Loucy (cell line): ENCODE results near the gene ASB2.

Experiments used
- CTCF ChIP-seq: fragments of 200-600 bp; sonication (generic); conservative IDR thresholded peaks from 2 replicates; pipeline ENCODE4 v1.5.1; 2014; ENCODE audit warnings: mild to moderate bottlenecking, antibody characterized with exemption, low read length
- EZH2phosphoT487 ChIP-seq: fragments of 200-600 bp; IDR thresholded peaks from 2 replicates; pipeline ENCODE4 v1.6.1; 2018; ENCODE audit warnings: antibody characterized with exemption, mild to moderate bottlenecking, moderate library complexity, borderline replicate concordance

GRCh38 chr14:93917141-93917540 lies 59.2 kb downstream of the ASB2 start:
- TF ChIP-seq CTCF: no peak
- TF ChIP-seq EZH2phosphoT487: no peak
